Stimulated activated naive B cell treated with anti-CD40 and anti-IgM and Interleukin-4, amounts not matched to agents 10 μg/mL and 1 μg/mL and 100 μg/mL, for 72 hours (primary cell): ENCODE results near the gene RASL10A.
A peak's percentile ranks its signal among the peaks of the same experiment; 100 is the strongest.

Experiments used
- ATAC-seq, 2 donors: fragments of 150-1000 bp; cut with Tn5 transposase; replicated peaks; 2 replicates each; pipeline ENCODE4 v1.10.0; 2021; ENCODE audit warnings: moderate library complexity in 1 of 2
- DNase-seq: peaks from one replicate; pipeline ENCODE4 v3.0.0; 2021
- H3K27ac Mint-ChIP-seq: one replicate; pipeline ENCODE4 v1.8.0; 2022; ENCODE audit warnings: mild to moderate bottlenecking, mixed read lengths
- H3K27me3 Mint-ChIP-seq, 2 donors: one replicate each; pipeline ENCODE4 v1.8.0; 2022; ENCODE audit warnings: mixed read lengths in 2 of 2
- H3K36me3 Mint-ChIP-seq, 2 donors: one replicate each; pipeline ENCODE4 v1.8.0; 2022; ENCODE audit warnings: mixed read lengths in 2 of 2, mild to moderate bottlenecking in 1 of 2
- H3K4me1 Mint-ChIP-seq, 2 donors: one replicate each; pipeline ENCODE4 v1.8.0; 2022; ENCODE audit warnings: mixed read lengths in 2 of 2, mild to moderate bottlenecking in 1 of 2
- H3K4me3 Mint-ChIP-seq, 2 donors: one replicate each; pipeline ENCODE4 v1.8.0; 2022; ENCODE audit warnings: mild to moderate bottlenecking in 2 of 2, mixed read lengths in 2 of 2, moderate library complexity in 1 of 2
- H3K9me3 Mint-ChIP-seq, 2 donors: one replicate each; pipeline ENCODE4 v1.8.0; 2022; ENCODE audit warnings: mixed read lengths in 2 of 2, mild to moderate bottlenecking in 1 of 2

Gene RASL10A

GRCh38 chr22:29269230-29269604 lies 46.3 kb downstream of the RASL10A start:
- Mint-ChIP-seq H3K4me1 (peaks cover 34 to 65% of the 10 kb centered on the region in 2 donors), H3K27ac (peak overlapping the region; percentile 98), H3K4me3 (peak overlapping the region; percentile 88 to 91), H3K27me3 (no peaks in the 10 kb centered on the region), H3K9me3 (no peaks in the 10 kb centered on the region), H3K36me3 (peaks cover 33 to 60% of the 10 kb centered on the region in 2 donors)
- DNase-seq: no peak
- ATAC-seq: no peak

GRCh38 chr22:29268511-29269229 lies 46.8 kb downstream of the RASL10A start:
- H3K27ac Mint-ChIP-seq: peak overlapping the region; percentile 98
- ATAC-seq (peak; percentile 46 to 48), DNase-seq (no peak)
- H3K27me3 Mint-ChIP-seq: no peaks in the 10 kb centered on the region
- peaks cover 31 to 55% of the 10 kb centered on the region in 2 donors for H3K36me3 Mint-ChIP-seq
- H3K4me3 Mint-ChIP-seq: peak overlapping the region; percentile 88 to 91
- H3K4me1 Mint-ChIP-seq: peaks cover 33 to 60% of the 10 kb centered on the region in 2 donors
- H3K9me3 Mint-ChIP-seq: no peaks in the 10 kb centered on the region

GRCh38 chr22:29267858-29268510 lies 47.5 kb downstream of the RASL10A start, which contains the start of the genes EWSR1 and RHBDD3:
Gene EWSR1 (plus strand): TSS chr22:29268268. CDS start chr22:29268337, 69 bp downstream.
Gene RHBDD3 (minus strand): TSS chr22:29267981. CDS start chr22:29265626, 2,355 bp downstream.
- peaks cover 27 to 53% of the 10 kb centered on the region in 2 donors for H3K4me1 Mint-ChIP-seq
- peak within 1 kb of the TSS; percentile 88 to 91 for H3K4me3 Mint-ChIP-seq
- ATAC-seq: peak; percentile 91 to 94
- H3K9me3 Mint-ChIP-seq: no peaks in the 10 kb centered on the region
- H3K27ac Mint-ChIP-seq: peak within 1 kb of the TSS; percentile 98
- H3K36me3 Mint-ChIP-seq: peaks cover 26 to 48% of the 10 kb centered on the region in 2 donors
- peak; percentile 94 for DNase-seq
- H3K27me3 Mint-ChIP-seq: no peaks in the 10 kb centered on the region

GRCh38 chr22:29267462-29267857 lies 48.0 kb downstream of the RASL10A start:
- ATAC-seq: peak; percentile 55 to 58
- Mint-ChIP-seq H3K9me3 (no peaks in the 10 kb centered on the region), H3K27ac (peak overlapping the region; percentile 98), H3K27me3 (no peaks in the 10 kb centered on the region), H3K36me3 (peaks cover 26 to 47% of the 10 kb centered on the region in 2 donors), H3K4me3 (peak overlapping the region; percentile 88 to 91), H3K4me1 (peaks cover 27 to 48% of the 10 kb centered on the region in 2 donors)
- DNase-seq: no peak

- peak overlapping the region; percentile 98 for H3K27ac Mint-ChIP-seq
- peaks cover 25 to 41% of the 10 kb centered on the region in 2 donors for H3K4me1 Mint-ChIP-seq
- H3K4me3 Mint-ChIP-seq: peak overlapping the region; percentile 88 to 91
- peaks cover 20 to 42% of the 10 kb centered on the region in 2 donors for H3K36me3 Mint-ChIP-seq
- H3K9me3 Mint-ChIP-seq: no peaks in the 10 kb centered on the region
- no peaks in the 10 kb centered on the region for H3K27me3 Mint-ChIP-seq
- no peak for ATAC-seq
- no peak for DNase-seq
Measured at GRCh38 chr22:29266564-29267461, 48.7 kb downstream of the RASL10A start.

- Mint-ChIP-seq H3K4me3 (no peak overlapping the region), H3K4me1 (peaks cover 20 to 33% of the 10 kb centered on the region in 2 donors), H3K36me3 (peaks cover 16 to 38% of the 10 kb centered on the region in 2 donors), H3K9me3 (no peaks in the 10 kb centered on the region), H3K27me3 (no peaks in the 10 kb centered on the region), H3K27ac (no peak overlapping the region)
- DNase-seq (no peak), ATAC-seq (no peak)
Measured at GRCh38 chr22:29265929-29266328, 49.6 kb downstream of the RASL10A start.

GRCh38 chr22:29265305-29265704 lies 50.2 kb downstream of the RASL10A start:
- Mint-ChIP-seq H3K36me3 (peaks cover 11 to 33% of the 10 kb centered on the region in 2 donors), H3K27ac (no peak overlapping the region), H3K9me3 (no peaks in the 10 kb centered on the region), H3K27me3 (no peaks in the 10 kb centered on the region), H3K4me3 (no peak overlapping the region), H3K4me1 (peaks cover 14 to 26% of the 10 kb centered on the region in 2 donors)
- DNase-seq: no peak
- no peak for ATAC-seq

GRCh38 chr22:29263791-29264276 lies 51.7 kb downstream of the RASL10A start:
- Mint-ChIP-seq H3K9me3 (no peaks in the 10 kb centered on the region), H3K4me1 (peaks cover 10 to 14% of the 10 kb centered on the region in 2 donors), H3K27me3 (no peaks in the 10 kb centered on the region), H3K27ac (no peak overlapping the region), H3K36me3 (peaks cover 13 to 32% of the 10 kb centered on the region in 2 donors), H3K4me3 (no peak overlapping the region)
- no peak for DNase-seq
- no peak for ATAC-seq
